ENCODE measurements around the gene CSF1R. TPM values are rescaled to one million over a fixed set of nuclear protein-coding genes. Genes with fewer than 3 reads are reported as not detected.
A peak's percentile ranks its signal among the peaks of the same experiment; 100 is the strongest.

The CSF1R gene
- total and polyA plus RNA-seq, 2 of the 4 experiments (the other 2 are of a cell fraction), result 0.14 to 0.36 TPM

DNA sequence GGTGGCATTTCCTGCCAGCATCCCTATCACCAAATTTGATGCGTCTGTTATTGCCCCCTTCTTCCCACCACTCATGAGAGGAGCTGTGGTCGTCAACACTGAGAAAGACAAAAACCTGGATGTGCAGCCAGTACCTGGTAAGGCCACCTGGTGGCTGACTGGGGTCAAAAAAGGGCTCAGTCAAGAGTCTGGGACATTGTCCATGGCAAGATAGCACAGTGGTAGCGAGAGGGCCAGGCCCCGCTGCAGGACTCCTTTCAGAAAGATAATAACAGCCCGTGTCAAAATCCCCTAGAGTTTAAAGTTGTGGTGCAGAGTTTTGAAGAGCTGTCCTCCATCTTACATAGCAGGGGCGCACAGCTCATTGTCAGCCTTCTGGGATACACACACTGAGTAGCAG lies 40.8 kb downstream of the CSF1R start:
- intact Hi-C loops (cut with micrococcal nuclease), result no loop called here
- Histone ChIP-seq H4K5ac (ENCODE audit: low read depth, low read length) (no peak overlapping the region), H3K4me1 (ENCODE audit: control insufficient read depth, insufficient read depth, low read length) (peaks cover 22% of the 10 kb centered on the region), H3K4me2 (ENCODE audit: low read depth, low read length) (no peak overlapping the region), H3K56ac (ENCODE audit: extremely low read depth, insufficient read depth, low read length) (no peak overlapping the region), H3K9me3 (ENCODE audit: control insufficient read depth, insufficient read depth, low read length) (no peaks in the 10 kb centered on the region), H2AK9ac (replicated peaks; ENCODE audit: low read depth, low read length, poor library complexity) (no peak overlapping the region), H2BK20ac (ENCODE audit: low read depth, low read length) (peak overlapping the region; percentile 89; the same call in 1 of the 2 replicates), H3K23ac (ENCODE audit: low read depth, low read length) (no peak overlapping the region), H3K79me1 (ENCODE audit: low read depth in 1 of 2, low read length in 2 of 2) (peaks cover 29 to 69% of the 10 kb centered on the region in 2 experiments), H3K4ac (ENCODE audit: low read depth, low read length) (peak overlapping the region; percentile 90; the same call in 1 of the 2 replicates), H2BK15ac (ENCODE audit: low read depth, low read length) (peak overlapping the region; percentile 81; the same call in 1 of the 3 replicates), H4K91ac (ENCODE audit: insufficient read depth, low read depth, low read length) (peak overlapping the region; percentile 71; the same call in 1 of the 2 replicates), H3K27ac (ENCODE audit: insufficient read depth, low read length) (no peak overlapping the region), H4K20me1 (ENCODE audit: insufficient read depth, low read length) (peaks cover 6% of the 10 kb centered on the region; the same call in 1 of the 2 replicates), H2AFZ (replicated peaks; ENCODE audit: low read length, poor library complexity) (no peak overlapping the region), H2BK5ac (ENCODE audit: low read depth, low read length, poor library complexity, severe bottlenecking) (peak overlapping the region; percentile 35), H3K18ac (ENCODE audit: low read depth, low read length) (no peak overlapping the region), H3K9ac (ENCODE audit: low read depth, low read length) (no peak overlapping the region), H2AK5ac (ENCODE audit: low read depth, low read length) (peak overlapping the region; percentile 71), H3K14ac (replicated peaks; ENCODE audit: low read depth, low read length) (peak overlapping the region; percentile 82; the same call in 1 of the 2 replicates), H4K8ac (ENCODE audit: low read depth in 2 of 2, low read length in 2 of 2) (peak overlapping the region in 1 of 2 experiments; percentile 60; a peak in 1 of 4 replicates), H3K36me3 (ENCODE audit: control insufficient read depth, insufficient read depth, low read length) (peaks cover 67% of the 10 kb centered on the region), H3K9me1 (ENCODE audit: insufficient read depth, low read length) (peaks cover 32% of the 10 kb centered on the region), H3K4me3 (ENCODE audit: insufficient read depth, low read depth, low read length) (no peak overlapping the region), H3K27me3 (ENCODE audit: control insufficient read depth, insufficient read depth, low read length) (no peaks in the 10 kb centered on the region), H2BK120ac (ENCODE audit: low read depth, low read length) (no peak overlapping the region)
- DNase-seq (no peak), ATAC-seq (ENCODE audit: low read depth) (no peak)
- in situ Hi-C loops (cut with MboI; ENCODE audit: low sequenced_read_pairs), result no loop called here
- ChIA-PET CTCF (no interaction called here), POLR2A (ENCODE audit: unreplicated experiment) (no interaction called here)
- BruUV-seq (replicated peaks), result no TSS peak
- no CpG with 5 or more reads among the region's 6 CpGs for WGBS, 2 experiments (ENCODE audit: extremely low coverage in 2 of 2, insufficient read length in 1 of 2)
- no peak for TF ChIP-seq RCOR1 (IDR thresholded peaks at IDR 0.05; ENCODE audit: insufficient replicate concordance, low read length)
- TF ChIP-seq MAZ (IDR thresholded peaks at IDR 0.05; ENCODE audit: borderline replicate concordance, low read depth, low read length), result no peak
- TF ChIP-seq BHLHE40 (IDR thresholded peaks at IDR 0.05; ENCODE audit: low read depth, low read length), result no peak
- TF ChIP-seq, protein P1, sequence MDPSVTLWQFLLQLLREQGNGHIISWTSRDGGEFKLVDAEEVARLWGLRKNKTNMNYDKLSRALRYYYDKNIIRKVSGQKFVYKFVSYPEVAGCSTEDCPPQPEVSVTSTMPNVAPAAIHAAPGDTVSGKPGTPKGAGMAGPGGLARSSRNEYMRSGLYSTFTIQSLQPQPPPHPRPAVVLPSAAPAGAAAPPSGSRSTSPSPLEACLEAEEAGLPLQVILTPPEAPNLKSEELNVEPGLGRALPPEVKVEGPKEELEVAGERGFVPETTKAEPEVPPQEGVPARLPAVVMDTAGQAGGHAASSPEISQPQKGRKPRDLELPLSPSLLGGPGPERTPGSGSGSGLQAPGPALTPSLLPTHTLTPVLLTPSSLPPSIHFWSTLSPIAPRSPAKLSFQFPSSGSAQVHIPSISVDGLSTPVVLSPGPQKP (IDR thresholded peaks at IDR 0.05; ENCODE audit: borderline replicate concordance, low read depth, low read length), result no peak
- no peak for TF ChIP-seq CEBPB (IDR thresholded peaks at IDR 0.05; ENCODE audit: low read depth, low read length)
- TF ChIP-seq, protein P2, sequence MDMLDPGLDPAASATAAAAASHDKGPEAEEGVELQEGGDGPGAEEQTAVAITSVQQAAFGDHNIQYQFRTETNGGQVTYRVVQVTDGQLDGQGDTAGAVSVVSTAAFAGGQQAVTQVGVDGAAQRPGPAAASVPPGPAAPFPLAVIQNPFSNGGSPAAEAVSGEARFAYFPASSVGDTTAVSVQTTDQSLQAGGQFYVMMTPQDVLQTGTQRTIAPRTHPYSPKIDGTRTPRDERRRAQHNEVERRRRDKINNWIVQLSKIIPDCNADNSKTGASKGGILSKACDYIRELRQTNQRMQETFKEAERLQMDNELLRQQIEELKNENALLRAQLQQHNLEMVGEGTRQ (IDR thresholded peaks at IDR 0.05; ENCODE audit: low read depth, low read length), result no peak
- no peak for TF ChIP-seq RFX5 (IDR thresholded peaks at IDR 0.05; ENCODE audit: low read depth, low read length)
- TF ChIP-seq CHD1 (IDR thresholded peaks at IDR 0.05; ENCODE audit: low read depth, low read length), result no peak
- TF ChIP-seq RAD21 (IDR thresholded peaks at IDR 0.05; ENCODE audit: low read length), result no peak
- no peak for TF ChIP-seq SMC3 (IDR thresholded peaks at IDR 0.05; ENCODE audit: low read depth, low read length)
- TF ChIP-seq, protein P3, sequence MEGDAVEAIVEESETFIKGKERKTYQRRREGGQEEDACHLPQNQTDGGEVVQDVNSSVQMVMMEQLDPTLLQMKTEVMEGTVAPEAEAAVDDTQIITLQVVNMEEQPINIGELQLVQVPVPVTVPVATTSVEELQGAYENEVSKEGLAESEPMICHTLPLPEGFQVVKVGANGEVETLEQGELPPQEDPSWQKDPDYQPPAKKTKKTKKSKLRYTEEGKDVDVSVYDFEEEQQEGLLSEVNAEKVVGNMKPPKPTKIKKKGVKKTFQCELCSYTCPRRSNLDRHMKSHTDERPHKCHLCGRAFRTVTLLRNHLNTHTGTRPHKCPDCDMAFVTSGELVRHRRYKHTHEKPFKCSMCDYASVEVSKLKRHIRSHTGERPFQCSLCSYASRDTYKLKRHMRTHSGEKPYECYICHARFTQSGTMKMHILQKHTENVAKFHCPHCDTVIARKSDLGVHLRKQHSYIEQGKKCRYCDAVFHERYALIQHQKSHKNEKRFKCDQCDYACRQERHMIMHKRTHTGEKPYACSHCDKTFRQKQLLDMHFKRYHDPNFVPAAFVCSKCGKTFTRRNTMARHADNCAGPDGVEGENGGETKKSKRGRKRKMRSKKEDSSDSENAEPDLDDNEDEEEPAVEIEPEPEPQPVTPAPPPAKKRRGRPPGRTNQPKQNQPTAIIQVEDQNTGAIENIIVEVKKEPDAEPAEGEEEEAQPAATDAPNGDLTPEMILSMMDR (conservative IDR thresholded peaks at IDR 0.05; ENCODE audit: low read depth, low read length), result no peak
- no peak for TF ChIP-seq MXI1 (IDR thresholded peaks at IDR 0.05; ENCODE audit: borderline replicate concordance, low read depth, low read length)
- TF ChIP-seq NFE2L2 (IDR thresholded peaks at IDR 0.05; ENCODE audit: low read depth, low read length), result no peak
- no peak for TF ChIP-seq FOS (IDR thresholded peaks at IDR 0.05; ENCODE audit: low read depth, low read length)
- TF ChIP-seq MAFK (IDR thresholded peaks at IDR 0.05; ENCODE audit: low read depth, low read length), result no peak
- no peak for TF ChIP-seq POLR2A (IDR thresholded peaks at IDR 0.05; ENCODE audit: low read depth, low read length)
- dilution Hi-C loops (cut with HindIII; ENCODE audit: low sequenced_read_pairs, unreplicated experiment), result no loop called here
